ENCODE results near the gene TMEM212.

The TMEM212 gene
- total RNA-seq = 0 reads per million in 3 donors

DNA sequence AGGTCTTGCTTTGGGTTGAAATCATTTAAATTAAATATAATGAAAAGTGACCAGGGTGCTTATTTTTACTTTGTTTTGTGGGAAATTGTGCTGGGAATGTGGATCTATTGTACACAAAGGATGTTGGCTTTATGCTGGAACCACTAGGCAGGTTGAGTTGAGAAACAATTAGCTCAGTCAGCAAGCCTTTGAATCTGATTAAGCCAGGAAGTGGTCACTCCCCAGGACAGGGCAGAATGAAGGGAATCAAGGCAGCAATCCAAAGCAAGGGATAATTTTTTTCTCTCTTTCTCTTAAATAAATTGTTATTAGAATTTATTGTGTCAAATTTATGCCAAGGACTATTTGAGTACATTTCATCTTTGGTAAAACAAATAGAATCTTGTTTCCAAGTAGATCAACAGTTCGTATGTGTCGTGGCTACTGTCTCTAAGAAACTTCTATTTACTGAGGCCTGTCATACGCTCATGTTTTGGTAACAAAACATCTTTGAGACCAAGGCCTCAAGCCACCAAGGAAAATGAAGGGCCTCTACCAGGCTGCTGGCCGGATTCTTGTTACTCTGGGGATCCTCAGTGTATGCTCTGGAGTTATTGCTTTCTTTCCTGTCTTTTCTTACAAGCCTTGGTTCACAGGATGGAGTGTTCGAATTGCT is at the start of gene TMEM212:
TSS of gene TMEM212 (plus strand) at position 486 of the 655 bp plus-strand sequence. CDS start at position 521, 35 bp downstream.
- Histone ChIP-seq H3K4me3 (ENCODE audit: insufficient read depth, low read depth, low read length, poor library complexity, severe bottlenecking) (no peak within 1 kb of the TSS), H3K9me3 (ENCODE audit: control insufficient read depth, low read length) (no peaks in the 10 kb centered on the region), H3K4me1 (ENCODE audit: control insufficient read depth, insufficient read depth, low read length, poor library complexity, severe bottlenecking) (no peaks in the 10 kb centered on the region), H3K27ac (ENCODE audit: insufficient read depth, low read length, poor library complexity, severe bottlenecking) (no peak within 1 kb of the TSS), H3K27me3 (replicated peaks; ENCODE audit: control insufficient read depth, insufficient read depth, low read length, poor library complexity, severe bottlenecking) (no peaks in the 10 kb centered on the region), H3K36me3 (ENCODE audit: control insufficient read depth, insufficient read depth, low read length) (no peaks in the 10 kb centered on the region)
- DNase-seq = no peak

DNA sequence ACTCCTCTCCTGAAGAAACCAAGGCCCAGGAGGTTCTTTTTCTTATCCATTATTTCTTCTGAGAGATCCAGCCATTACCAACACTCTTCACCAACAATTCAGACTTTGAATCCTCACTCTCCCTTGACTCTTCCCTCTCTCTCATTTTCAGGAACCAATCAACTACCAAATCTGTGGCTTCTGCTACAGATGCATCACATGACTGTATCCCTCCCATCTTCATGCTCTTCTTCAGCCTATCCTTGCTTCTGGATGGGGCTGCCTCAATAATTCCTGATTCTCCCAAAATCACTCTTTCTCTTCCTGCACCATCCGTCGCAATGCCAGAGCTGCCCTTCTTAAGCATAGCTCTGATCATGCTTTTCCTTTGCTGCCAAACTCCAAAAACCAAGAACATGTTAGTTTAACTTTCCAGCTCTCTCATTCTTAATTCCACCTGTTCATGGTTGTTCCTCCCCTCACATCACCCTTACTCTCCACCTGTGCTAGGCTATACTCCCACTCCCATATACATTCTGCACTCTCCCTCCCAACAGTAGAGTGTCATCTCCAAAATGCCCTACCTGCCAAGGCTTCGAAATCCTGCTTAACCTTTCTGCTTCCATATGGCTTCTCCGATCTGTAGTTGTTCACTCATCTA is 46.4 kb upstream of the TMEM212 start:
- H3K27me3 ChIP-seq (replicated peaks; ENCODE audit: control insufficient read depth, insufficient read depth, low read length, poor library complexity, severe bottlenecking) = no peaks in the 10 kb centered on the region
- no peaks in the 10 kb centered on the region for H3K4me1 ChIP-seq (ENCODE audit: control insufficient read depth, insufficient read depth, low read length, poor library complexity, severe bottlenecking)
- no peak for DNase-seq
- no peak overlapping the region for H3K27ac ChIP-seq (ENCODE audit: insufficient read depth, low read length, poor library complexity, severe bottlenecking)
- H3K4me3 ChIP-seq (ENCODE audit: insufficient read depth, low read depth, low read length, poor library complexity, severe bottlenecking) = no peak overlapping the region
- H3K36me3 ChIP-seq (ENCODE audit: control insufficient read depth, insufficient read depth, low read length) = no peaks in the 10 kb centered on the region
- H3K9me3 ChIP-seq (ENCODE audit: control insufficient read depth, low read length) = no peaks in the 10 kb centered on the region

- Histone ChIP-seq H3K27ac (ENCODE audit: insufficient read depth, low read length, poor library complexity, severe bottlenecking) (no peak overlapping the region), H3K36me3 (ENCODE audit: control insufficient read depth, insufficient read depth, low read length) (no peaks in the 10 kb centered on the region), H3K27me3 (replicated peaks; ENCODE audit: control insufficient read depth, insufficient read depth, low read length, poor library complexity, severe bottlenecking) (no peaks in the 10 kb centered on the region), H3K4me1 (ENCODE audit: control insufficient read depth, insufficient read depth, low read length, poor library complexity, severe bottlenecking) (no peaks in the 10 kb centered on the region), H3K9me3 (ENCODE audit: control insufficient read depth, low read length) (no peaks in the 10 kb centered on the region), H3K4me3 (ENCODE audit: insufficient read depth, low read depth, low read length, poor library complexity, severe bottlenecking) (no peak overlapping the region)
- no peak for DNase-seq
These were observed 45.9 kb upstream of the TMEM212 start for GRCh38 chr3:171797265-171797679.

- Histone ChIP-seq H3K27me3 (replicated peaks; ENCODE audit: control insufficient read depth, insufficient read depth, low read length, poor library complexity, severe bottlenecking) (no peaks in the 10 kb centered on the region), H3K4me1 (ENCODE audit: control insufficient read depth, insufficient read depth, low read length, poor library complexity, severe bottlenecking) (no peaks in the 10 kb centered on the region), H3K36me3 (ENCODE audit: control insufficient read depth, insufficient read depth, low read length) (no peaks in the 10 kb centered on the region), H3K9me3 (ENCODE audit: control insufficient read depth, low read length) (no peaks in the 10 kb centered on the region), H3K27ac (ENCODE audit: insufficient read depth, low read length, poor library complexity, severe bottlenecking) (no peak overlapping the region), H3K4me3 (ENCODE audit: insufficient read depth, low read depth, low read length, poor library complexity, severe bottlenecking) (no peak overlapping the region)
- DNase-seq = no peak
These were observed 45.3 kb upstream of the TMEM212 start for GRCh38 chr3:171797873-171798272.

- Histone ChIP-seq H3K4me3 (ENCODE audit: insufficient read depth, low read depth, low read length, poor library complexity, severe bottlenecking) (no peak overlapping the region), H3K9me3 (ENCODE audit: control insufficient read depth, low read length) (no peaks in the 10 kb centered on the region), H3K4me1 (ENCODE audit: control insufficient read depth, insufficient read depth, low read length, poor library complexity, severe bottlenecking) (no peaks in the 10 kb centered on the region), H3K36me3 (ENCODE audit: control insufficient read depth, insufficient read depth, low read length) (no peaks in the 10 kb centered on the region), H3K27me3 (replicated peaks; ENCODE audit: control insufficient read depth, insufficient read depth, low read length, poor library complexity, severe bottlenecking) (no peaks in the 10 kb centered on the region), H3K27ac (ENCODE audit: insufficient read depth, low read length, poor library complexity, severe bottlenecking) (no peak overlapping the region)
- DNase-seq = no peak
These were observed 43.6 kb upstream of the TMEM212 start for GRCh38 chr3:171799501-171799900.

DNA sequence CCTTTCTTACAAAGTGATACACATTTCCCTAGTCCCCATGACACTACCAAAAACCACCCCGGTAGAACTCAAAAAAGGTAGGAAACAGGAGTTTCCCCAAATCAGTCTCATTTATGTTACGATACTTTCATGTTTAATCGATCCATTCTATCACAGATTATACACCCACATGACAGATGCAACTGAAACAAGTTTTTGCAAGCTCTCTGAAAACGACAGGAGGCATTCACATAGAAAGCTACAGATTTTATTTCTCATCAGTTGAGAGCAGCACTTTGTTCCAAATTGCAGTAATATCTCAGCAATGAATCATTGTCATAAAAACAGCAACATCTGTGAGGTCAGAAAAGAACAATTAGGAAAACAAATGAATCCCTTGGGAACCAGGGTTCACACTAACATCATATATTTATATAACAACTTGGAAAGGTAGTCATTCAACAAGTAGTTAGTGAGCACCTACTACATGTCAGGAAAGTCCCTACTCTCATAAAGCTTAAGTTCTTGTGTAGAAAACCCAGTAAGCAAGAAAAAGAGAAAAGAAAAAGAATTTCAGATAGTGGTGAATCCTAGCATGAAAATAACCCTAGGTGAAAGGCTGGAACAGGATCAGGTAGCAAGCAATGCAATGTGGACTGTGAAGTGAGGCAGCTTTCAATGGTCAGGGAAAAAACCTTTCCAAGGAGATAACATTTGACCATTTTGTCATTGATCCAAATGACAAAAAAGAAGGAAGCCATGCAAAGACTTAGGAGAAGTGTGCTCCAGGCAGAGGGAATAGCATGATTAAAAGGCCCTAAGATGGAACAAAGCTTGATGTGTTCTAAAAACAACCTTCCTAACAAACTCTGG is 41.2 kb upstream of the TMEM212 start:
- no peaks in the 10 kb centered on the region for H3K4me1 ChIP-seq (ENCODE audit: control insufficient read depth, insufficient read depth, low read length, poor library complexity, severe bottlenecking)
- H3K27ac ChIP-seq (ENCODE audit: insufficient read depth, low read length, poor library complexity, severe bottlenecking) = no peak overlapping the region
- no peak for DNase-seq
- no peaks in the 10 kb centered on the region for H3K36me3 ChIP-seq (ENCODE audit: control insufficient read depth, insufficient read depth, low read length)
- no peak overlapping the region for H3K4me3 ChIP-seq (ENCODE audit: insufficient read depth, low read depth, low read length, poor library complexity, severe bottlenecking)
- H3K9me3 ChIP-seq (ENCODE audit: control insufficient read depth, low read length) = no peaks in the 10 kb centered on the region
- H3K27me3 ChIP-seq (replicated peaks; ENCODE audit: control insufficient read depth, insufficient read depth, low read length, poor library complexity, severe bottlenecking) = no peaks in the 10 kb centered on the region

DNA sequence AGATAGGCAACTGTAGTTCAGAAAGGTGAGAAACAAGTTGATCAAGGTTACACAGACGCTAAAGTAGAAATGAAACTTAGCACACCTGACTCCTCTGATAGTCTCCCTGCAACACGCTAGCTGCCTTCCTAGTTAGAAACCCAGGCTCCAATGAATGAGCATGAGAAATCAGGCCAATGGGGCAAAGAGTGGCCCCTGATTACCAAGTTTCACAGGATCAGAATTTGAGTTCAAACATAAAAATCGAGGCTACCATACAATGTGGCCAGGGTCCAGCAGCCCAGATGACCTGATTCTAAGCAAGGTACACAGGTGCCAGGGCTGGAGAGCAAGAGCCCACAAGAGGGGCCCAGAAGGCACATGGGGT is 40.6 kb upstream of the TMEM212 start:
- H3K4me1 ChIP-seq (ENCODE audit: control insufficient read depth, insufficient read depth, low read length, poor library complexity, severe bottlenecking) = no peaks in the 10 kb centered on the region
- H3K9me3 ChIP-seq (ENCODE audit: control insufficient read depth, low read length) = no peaks in the 10 kb centered on the region
- H3K27me3 ChIP-seq (replicated peaks; ENCODE audit: control insufficient read depth, insufficient read depth, low read length, poor library complexity, severe bottlenecking) = no peaks in the 10 kb centered on the region
- no peaks in the 10 kb centered on the region for H3K36me3 ChIP-seq (ENCODE audit: control insufficient read depth, insufficient read depth, low read length)
- no peak overlapping the region for H3K27ac ChIP-seq (ENCODE audit: insufficient read depth, low read length, poor library complexity, severe bottlenecking)
- no peak for DNase-seq
- H3K4me3 ChIP-seq (ENCODE audit: insufficient read depth, low read depth, low read length, poor library complexity, severe bottlenecking) = no peak overlapping the region

GRCh38 chr3:171803044-171803443 is 40.1 kb upstream of the TMEM212 start:
- Histone ChIP-seq H3K9me3 (ENCODE audit: control insufficient read depth, low read length) (no peaks in the 10 kb centered on the region), H3K27me3 (replicated peaks; ENCODE audit: control insufficient read depth, insufficient read depth, low read length, poor library complexity, severe bottlenecking) (no peaks in the 10 kb centered on the region), H3K4me1 (ENCODE audit: control insufficient read depth, insufficient read depth, low read length, poor library complexity, severe bottlenecking) (no peaks in the 10 kb centered on the region), H3K36me3 (ENCODE audit: control insufficient read depth, insufficient read depth, low read length) (no peaks in the 10 kb centered on the region), H3K27ac (ENCODE audit: insufficient read depth, low read length, poor library complexity, severe bottlenecking) (no peak overlapping the region), H3K4me3 (ENCODE audit: insufficient read depth, low read depth, low read length, poor library complexity, severe bottlenecking) (no peak overlapping the region)
- DNase-seq = no peak

DNA sequence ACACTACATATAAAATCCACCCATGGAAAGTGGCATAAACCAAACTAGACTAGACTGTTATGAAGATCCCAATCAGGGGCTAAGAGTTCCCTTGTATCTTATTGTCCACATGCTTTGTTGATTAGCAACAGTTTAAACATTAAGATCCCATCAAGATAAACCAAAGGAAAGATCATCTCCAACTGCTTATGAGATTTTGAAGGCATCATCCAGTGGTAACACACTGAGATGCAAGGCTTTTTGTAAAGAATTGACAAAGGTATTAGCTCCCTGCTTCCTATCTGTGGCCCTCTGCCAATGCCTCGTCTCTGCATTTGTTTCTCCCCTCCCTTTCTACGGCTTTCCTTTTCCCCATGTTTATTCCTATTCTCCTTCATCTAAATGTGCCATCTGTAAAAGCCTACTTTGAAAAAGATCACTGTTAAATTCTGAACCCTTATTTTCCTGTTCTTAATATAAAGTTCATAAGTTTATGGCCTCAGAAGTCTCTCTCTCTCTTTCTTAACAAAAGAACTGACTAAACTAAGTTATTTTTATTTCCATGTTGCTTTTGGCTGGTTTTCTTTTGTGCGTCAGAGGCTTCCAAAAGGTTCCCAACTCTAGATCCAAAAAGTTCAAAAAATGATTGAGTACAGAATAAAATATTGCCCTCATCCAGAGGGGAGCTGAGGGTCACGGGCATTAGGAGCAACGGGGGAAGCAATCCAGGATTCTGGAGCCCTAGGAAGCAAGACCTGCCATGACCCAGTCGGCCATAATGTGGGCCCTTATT is 38.3 kb upstream of the TMEM212 start:
- no peak overlapping the region for H3K27ac ChIP-seq (ENCODE audit: insufficient read depth, low read length, poor library complexity, severe bottlenecking)
- H3K9me3 ChIP-seq (ENCODE audit: control insufficient read depth, low read length) = no peaks in the 10 kb centered on the region
- DNase-seq = no peak
- H3K4me1 ChIP-seq (ENCODE audit: control insufficient read depth, insufficient read depth, low read length, poor library complexity, severe bottlenecking) = peaks cover 4% of the 10 kb centered on the region
- no peaks in the 10 kb centered on the region for H3K27me3 ChIP-seq (replicated peaks; ENCODE audit: control insufficient read depth, insufficient read depth, low read length, poor library complexity, severe bottlenecking)
- no peak overlapping the region for H3K4me3 ChIP-seq (ENCODE audit: insufficient read depth, low read depth, low read length, poor library complexity, severe bottlenecking)
- H3K36me3 ChIP-seq (ENCODE audit: control insufficient read depth, insufficient read depth, low read length) = no peaks in the 10 kb centered on the region
